MM.1S (cell line): ENCODE data around the gene SORBS2.

Experiments used
- DNase-seq: peaks from one replicate; pipeline ENCODE4 v3.0.0-alpha.2; 2015
- H2AFZ ChIP-seq: fragments of 300-600 bp; sonication (generic); 2 replicates; pipeline ENCODE4 v1.6.0; 2016; ENCODE audit warnings: antibody characterized with exemption, low read length
- H3F3A ChIP-seq: fragments of 300-600 bp; sonication (generic); 2 replicates; pipeline ENCODE4 v1.6.1; 2016; ENCODE audit warnings: mild to moderate bottlenecking, antibody characterized with exemption, low read length, moderate library complexity, mixed read lengths; ENCODE audit not compliant: insufficient read depth
- H3K27ac ChIP-seq: fragments of 300-600 bp; sonication (generic); 2 replicates; pipeline ENCODE4 v1.5.1; 2016; ENCODE audit warnings: mild to moderate bottlenecking, low read length
- H3K27me3 ChIP-seq: fragments of 300-600 bp; sonication (generic); replicated peaks from 2 replicates; pipeline ENCODE4 v1.6.0; 2016; ENCODE audit warnings: low read length; ENCODE audit not compliant: insufficient read depth
- H3K36me3 ChIP-seq: fragments of 300-600 bp; sonication (generic); replicated peaks from 2 replicates; pipeline ENCODE4 v1.6.1; 2016; ENCODE audit warnings: mild to moderate bottlenecking, low read length, mixed read lengths; ENCODE audit not compliant: insufficient read depth
- H3K4me1 ChIP-seq: fragments of 300-600 bp; sonication (generic); 2 replicates; pipeline ENCODE4 v1.6.1; 2016; ENCODE audit warnings: low read length, mixed read lengths
- H3K4me2 ChIP-seq: fragments of 300-600 bp; sonication (generic); 2 replicates; pipeline ENCODE4 v1.6.0; 2016; ENCODE audit warnings: low read depth, low read length
- H3K4me3 ChIP-seq: fragments of 300-600 bp; sonication (generic); 2 replicates; pipeline ENCODE4 v1.5.1; 2016; ENCODE audit warnings: low read length, mixed read lengths
- H3K79me2 ChIP-seq: fragments of 300-600 bp; sonication (generic); 2 replicates; pipeline ENCODE4 v1.6.1; 2016; ENCODE audit warnings: mixed run types, low read length, mixed read lengths
- H3K9ac ChIP-seq: fragments of 300-600 bp; sonication (generic); 2 replicates; pipeline ENCODE4 v1.6.1; 2016; ENCODE audit warnings: low read length, mixed read lengths
- H3K9me2 ChIP-seq: fragments of 300-600 bp; sonication (generic); replicated peaks from 2 replicates; pipeline ENCODE4 v1.6.1; 2016; ENCODE audit warnings: mild to moderate bottlenecking, low read length, mixed read lengths; ENCODE audit not compliant: insufficient read depth
- H3K9me3 ChIP-seq: fragments of 300-600 bp; sonication (generic); replicated peaks from 2 replicates; pipeline ENCODE4 v1.6.1; 2016; ENCODE audit warnings: mild to moderate bottlenecking, low read length, mixed read lengths; ENCODE audit not compliant: insufficient read depth
- H4K20me1 ChIP-seq: fragments of 300-600 bp; sonication (generic); 2 replicates; pipeline ENCODE4 v1.6.1; 2016; ENCODE audit warnings: mild to moderate bottlenecking, low read length, moderate library complexity, mixed read lengths; ENCODE audit not compliant: insufficient read depth
- EZH2 ChIP-seq: fragments of 300-600 bp; sonication (generic); optimal IDR thresholded peaks from 2 replicates; pipeline ENCODE3; 2017; ENCODE audit warnings: low read depth, mild to moderate bottlenecking, antibody characterized with exemption, low read length, mixed read lengths
- EZH2phosphoT487 ChIP-seq: fragments of 300-600 bp; sonication (generic); IDR thresholded peaks from 2 replicates; pipeline ENCODE4 v1.6.1; 2018; ENCODE audit warnings: antibody characterized with exemption, low read length
- TF ChIP-seq, protein P1 (sequence below): fragments of 300-600 bp; sonication (generic); IDR thresholded peaks from 2 replicates; pipeline ENCODE4 v1.5.1; 2016; ENCODE audit warnings: antibody characterized with exemption, low read length, mixed read lengths

SORBS2 gene

DNA sequence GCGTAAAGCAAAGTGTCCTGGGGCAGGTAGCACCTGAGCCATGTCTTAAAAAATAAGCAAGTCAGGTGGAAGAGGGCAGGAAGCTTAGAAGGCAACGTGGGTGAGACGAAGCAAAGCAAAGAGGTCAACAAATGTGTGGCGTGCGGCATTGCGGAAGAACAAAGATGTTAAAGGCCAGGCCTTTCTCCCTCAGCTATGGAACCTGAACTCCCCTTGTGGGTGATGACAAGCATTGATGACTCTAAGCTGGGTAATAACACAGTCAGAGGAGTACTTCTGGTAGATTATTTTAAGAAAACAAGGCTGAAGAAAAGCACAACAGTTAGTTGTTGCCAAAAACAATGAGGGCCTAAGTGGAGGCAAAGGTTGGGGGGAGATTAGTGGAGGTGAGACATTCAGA lies 29.0 kb upstream of the SORBS2 start:
- Histone ChIP-seq H3K79me2 (no peaks in the 10 kb centered on the region), H3K9ac (no peak overlapping the region), H4K20me1 (no peaks in the 10 kb centered on the region), H3K4me2 (no peak overlapping the region), H3K9me2 (no peaks in the 10 kb centered on the region), H3K27ac (no peak overlapping the region), H3K36me3 (no peaks in the 10 kb centered on the region), H3F3A (no peaks in the 10 kb centered on the region), H3K9me3 (no peaks in the 10 kb centered on the region), H3K4me1 (no peaks in the 10 kb centered on the region), H3K27me3 (no peaks in the 10 kb centered on the region), H3K4me3 (no peak overlapping the region), H2AFZ (no peak overlapping the region)
- TF ChIP-seq EZH2 (no peak), EZH2phosphoT487 (no peak)
- TF ChIP-seq, protein P1, sequence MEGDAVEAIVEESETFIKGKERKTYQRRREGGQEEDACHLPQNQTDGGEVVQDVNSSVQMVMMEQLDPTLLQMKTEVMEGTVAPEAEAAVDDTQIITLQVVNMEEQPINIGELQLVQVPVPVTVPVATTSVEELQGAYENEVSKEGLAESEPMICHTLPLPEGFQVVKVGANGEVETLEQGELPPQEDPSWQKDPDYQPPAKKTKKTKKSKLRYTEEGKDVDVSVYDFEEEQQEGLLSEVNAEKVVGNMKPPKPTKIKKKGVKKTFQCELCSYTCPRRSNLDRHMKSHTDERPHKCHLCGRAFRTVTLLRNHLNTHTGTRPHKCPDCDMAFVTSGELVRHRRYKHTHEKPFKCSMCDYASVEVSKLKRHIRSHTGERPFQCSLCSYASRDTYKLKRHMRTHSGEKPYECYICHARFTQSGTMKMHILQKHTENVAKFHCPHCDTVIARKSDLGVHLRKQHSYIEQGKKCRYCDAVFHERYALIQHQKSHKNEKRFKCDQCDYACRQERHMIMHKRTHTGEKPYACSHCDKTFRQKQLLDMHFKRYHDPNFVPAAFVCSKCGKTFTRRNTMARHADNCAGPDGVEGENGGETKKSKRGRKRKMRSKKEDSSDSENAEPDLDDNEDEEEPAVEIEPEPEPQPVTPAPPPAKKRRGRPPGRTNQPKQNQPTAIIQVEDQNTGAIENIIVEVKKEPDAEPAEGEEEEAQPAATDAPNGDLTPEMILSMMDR, result no peak
- no peak for DNase-seq

DNA sequence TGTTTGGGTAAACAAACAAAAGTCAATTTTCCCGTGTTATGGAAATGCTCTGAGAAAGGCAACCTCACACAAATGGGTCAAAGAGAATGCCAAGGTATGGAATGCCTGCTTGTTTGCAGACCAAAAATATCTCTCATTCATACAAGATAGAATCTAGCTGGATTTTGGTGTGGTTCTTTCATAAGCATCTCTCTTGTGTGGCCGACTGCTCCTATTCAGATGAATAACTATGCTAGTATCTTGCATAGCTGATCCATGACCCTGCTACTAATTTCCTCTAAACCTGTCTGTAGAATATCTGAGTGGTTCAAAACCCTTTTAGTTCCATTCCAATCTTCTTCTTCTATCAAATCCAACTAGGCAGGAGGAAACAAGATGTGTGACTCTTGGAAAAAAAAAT lies 28.2 kb upstream of the SORBS2 start:
- no peaks in the 10 kb centered on the region for H3K9me3 ChIP-seq
- no peaks in the 10 kb centered on the region for H4K20me1 ChIP-seq
- TF ChIP-seq EZH2phosphoT487, result no peak
- no peak overlapping the region for H3K27ac ChIP-seq
- no peak overlapping the region for H3K9ac ChIP-seq
- H2AFZ ChIP-seq, result no peak overlapping the region
- H3K36me3 ChIP-seq, result no peaks in the 10 kb centered on the region
- H3K9me2 ChIP-seq, result no peaks in the 10 kb centered on the region
- no peak for DNase-seq
- no peaks in the 10 kb centered on the region for H3K79me2 ChIP-seq
- no peak overlapping the region for H3K4me2 ChIP-seq
- no peak overlapping the region for H3K4me3 ChIP-seq
- H3K4me1 ChIP-seq, result no peaks in the 10 kb centered on the region
- H3K27me3 ChIP-seq, result no peaks in the 10 kb centered on the region
- H3F3A ChIP-seq, result no peaks in the 10 kb centered on the region

DNA sequence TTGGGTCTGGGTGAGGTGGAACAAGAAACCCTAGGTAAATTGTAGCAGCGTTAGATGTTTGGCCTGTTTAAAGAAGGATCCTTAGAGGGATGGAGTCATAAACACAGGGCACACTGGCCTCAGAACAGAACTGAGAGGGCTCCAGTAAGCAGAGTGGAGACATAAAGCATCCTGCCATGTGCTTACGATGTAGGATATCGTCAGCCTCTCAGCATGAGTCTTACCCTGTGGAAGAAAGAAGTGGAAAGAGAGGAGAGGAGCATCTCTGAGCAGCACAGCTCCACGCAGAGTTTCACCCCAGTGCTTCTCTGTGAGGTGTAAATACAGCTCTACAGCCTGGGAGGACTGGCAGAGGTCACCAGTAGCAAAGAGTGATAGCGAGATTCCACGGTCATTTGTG lies 27.8 kb upstream of the SORBS2 start:
- Histone ChIP-seq H3K9me3 (no peaks in the 10 kb centered on the region), H3K36me3 (no peaks in the 10 kb centered on the region), H3K27me3 (no peaks in the 10 kb centered on the region), H3K4me3 (no peak overlapping the region), H3K9ac (no peak overlapping the region), H3K4me2 (no peak overlapping the region), H4K20me1 (no peaks in the 10 kb centered on the region), H3K9me2 (no peaks in the 10 kb centered on the region), H3F3A (no peaks in the 10 kb centered on the region), H3K4me1 (no peaks in the 10 kb centered on the region), H3K27ac (no peak overlapping the region), H3K79me2 (no peaks in the 10 kb centered on the region), H2AFZ (no peak overlapping the region)
- TF ChIP-seq EZH2phosphoT487, result no peak
- no peak for TF ChIP-seq EZH2
- DNase-seq, result no peak

DNA sequence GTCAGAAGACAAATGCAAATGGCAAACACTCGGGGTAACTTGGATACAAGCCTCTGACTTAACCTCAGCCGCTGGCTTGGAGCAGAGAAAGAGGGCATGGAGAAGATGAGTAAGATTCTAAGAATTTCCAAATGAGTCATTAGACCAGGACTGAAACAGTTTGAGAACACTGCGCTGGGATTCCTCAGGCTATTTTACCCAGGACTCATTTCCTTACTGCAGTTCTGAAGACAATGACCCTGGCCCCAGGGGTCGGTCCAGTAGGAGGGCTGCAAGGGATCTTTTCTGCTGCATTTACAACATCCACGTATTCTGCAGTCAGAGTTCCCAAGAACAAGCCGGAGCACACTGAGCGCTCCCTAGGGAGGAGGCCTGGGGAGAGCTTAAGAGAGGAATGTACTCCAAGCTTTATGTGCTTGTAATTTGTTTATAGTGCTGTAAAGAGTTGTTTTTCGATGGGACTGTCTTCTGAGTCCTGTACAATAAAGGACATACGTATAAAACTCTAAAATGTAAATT lies 27.3 kb upstream of the SORBS2 start:
- Histone ChIP-seq H4K20me1 (no peaks in the 10 kb centered on the region), H3K79me2 (no peaks in the 10 kb centered on the region), H3K4me2 (no peak overlapping the region), H3K36me3 (no peaks in the 10 kb centered on the region), H3K27ac (no peak overlapping the region), H3K9me2 (no peaks in the 10 kb centered on the region), H3K27me3 (no peaks in the 10 kb centered on the region), H3K4me3 (no peak overlapping the region), H3F3A (no peaks in the 10 kb centered on the region), H3K9ac (no peak overlapping the region), H3K9me3 (no peaks in the 10 kb centered on the region), H2AFZ (no peak overlapping the region), H3K4me1 (no peaks in the 10 kb centered on the region)
- DNase-seq, result no peak
- TF ChIP-seq EZH2phosphoT487 (no peak), EZH2 (no peak)
- TF ChIP-seq, protein P1, result no peak
